H9 (cell line): Measurements from ENCODE around the gene ENPP6. TPM values are rescaled to one million over a fixed set of nuclear protein-coding genes. Genes with fewer than 3 reads are reported as not detected.

Source experiments
- DNase-seq: peaks from one replicate; pipeline ENCODE4 v3.0.0-alpha.2; 2017
- H2AFZ ChIP-seq: one replicate; pipeline ENCODE4 v1.6.1; 2013; ENCODE audit warnings: mild to moderate bottlenecking, low read length, control low read depth, moderate library complexity
- H2AK5ac ChIP-seq: 2 replicates; pipeline ENCODE4 v1.6.1; 2013; ENCODE audit warnings: low read length, control low read depth, mixed read lengths; ENCODE audit not compliant: insufficient read length
- H2BK120ac ChIP-seq: one replicate; pipeline ENCODE4 v1.6.1; 2013; ENCODE audit warnings: low read depth, mild to moderate bottlenecking, low read length, control low read depth, inconsistent platforms; ENCODE audit not compliant: poor library complexity, severe bottlenecking
- H2BK12ac ChIP-seq: 2 replicates; pipeline ENCODE4 v1.6.1; 2013; ENCODE audit warnings: low read length, control low read depth, mixed read lengths, low read depth; ENCODE audit not compliant: insufficient read length
- H2BK15ac ChIP-seq: 2 replicates; pipeline ENCODE4 v1.6.1; 2013; ENCODE audit warnings: low read depth, low read length, control low read depth
- H2BK20ac ChIP-seq: one replicate; pipeline ENCODE4 v1.6.1; 2013; ENCODE audit warnings: low read depth, mild to moderate bottlenecking, low read length, control low read depth, inconsistent platforms; ENCODE audit not compliant: poor library complexity, severe bottlenecking
- H2BK5ac ChIP-seq: 2 replicates; pipeline ENCODE4 v1.6.1; 2013; ENCODE audit warnings: low read length, control low read depth, mixed read lengths; ENCODE audit not compliant: insufficient read length
- H3K14ac ChIP-seq: 2 replicates; pipeline ENCODE4 v1.6.1; 2013; ENCODE audit warnings: low read length, control low read depth; ENCODE audit not compliant: insufficient read depth
- H3K18ac ChIP-seq: 2 replicates; pipeline ENCODE4 v1.6.1; 2013; ENCODE audit warnings: low read depth, mild to moderate bottlenecking, mixed read lengths, low read length, control low read depth; ENCODE audit not compliant: insufficient read length
- H3K23ac ChIP-seq: 2 replicates; pipeline ENCODE4 v1.6.1; 2013; ENCODE audit warnings: low read length, control low read depth, mixed read lengths, low read depth; ENCODE audit not compliant: insufficient read length
- H3K23me2 ChIP-seq: 2 replicates; pipeline ENCODE4 v1.6.1; 2013; ENCODE audit warnings: low read depth, mild to moderate bottlenecking, mixed read lengths, low read length, control low read depth; ENCODE audit not compliant: insufficient read length, poor library complexity, severe bottlenecking
- H3K27ac ChIP-seq: 2 replicates; pipeline ENCODE4 v1.5.1; 2013; ENCODE audit warnings: low read length, control low read depth, mixed read lengths, low read depth; ENCODE audit not compliant: insufficient read length
- H3K27me3 ChIP-seq: 2 replicates; pipeline ENCODE4 v1.6.1; 2013; ENCODE audit warnings: low read length, control low read depth, inconsistent platforms; ENCODE audit not compliant: insufficient read depth
- H3K4ac ChIP-seq: 2 replicates; pipeline ENCODE4 v1.6.1; 2013; ENCODE audit warnings: low read depth, mild to moderate bottlenecking, control low read depth, inconsistent platforms, low read length, moderate library complexity
- H3K4me1 ChIP-seq: 2 replicates; pipeline ENCODE4 v1.6.1; 2013; ENCODE audit warnings: low read length, control low read depth, inconsistent platforms; ENCODE audit not compliant: insufficient read depth
- H3K4me2 ChIP-seq: 2 replicates; pipeline ENCODE4 v1.6.1; 2013; ENCODE audit warnings: low read length, control low read depth, mixed read lengths; ENCODE audit not compliant: insufficient read length, insufficient read depth
- H3K56ac ChIP-seq: 2 replicates; pipeline ENCODE4 v1.6.1; 2013; ENCODE audit warnings: low read depth, mild to moderate bottlenecking, mixed read lengths, low read length, control low read depth; ENCODE audit not compliant: insufficient read length
- H3K79me1 ChIP-seq: 2 replicates; pipeline ENCODE4 v1.6.1; 2013; ENCODE audit warnings: low read depth, mild to moderate bottlenecking, moderate library complexity, low read length, control low read depth, inconsistent platforms; ENCODE audit not compliant: insufficient read depth, poor library complexity, severe bottlenecking
- H3K79me2 ChIP-seq: 2 replicates; pipeline ENCODE4 v1.6.1; 2013; ENCODE audit warnings: low read length, control low read depth, inconsistent platforms; ENCODE audit not compliant: insufficient read depth
- H3K9ac ChIP-seq: 2 replicates; pipeline ENCODE4 v1.6.1; 2013; ENCODE audit warnings: low read length, control low read depth, mixed read lengths; ENCODE audit not compliant: insufficient read length; ENCODE audit errors: extremely low read depth
- H3K9me3 ChIP-seq: one replicate; pipeline ENCODE4 v1.6.1; 2013; ENCODE audit warnings: low read depth, low read length, inconsistent platforms; ENCODE audit not compliant: control insufficient read depth
- H3T11ph ChIP-seq: one replicate; pipeline ENCODE4 v1.6.1; 2013; ENCODE audit warnings: mild to moderate bottlenecking, low read length, control low read depth, inconsistent platforms
- H4K20me1 ChIP-seq: one replicate; pipeline ENCODE4 v1.6.1; 2013; ENCODE audit not compliant: control insufficient read depth, insufficient read length, insufficient read depth
- H4K5ac ChIP-seq: 2 replicates; pipeline ENCODE4 v1.6.1; 2013; ENCODE audit warnings: low read depth, mild to moderate bottlenecking, mixed read lengths, low read length, control low read depth; ENCODE audit not compliant: insufficient read length
- H4K8ac ChIP-seq: replicated peaks from 2 replicates; pipeline ENCODE4 v1.6.1; 2013; ENCODE audit warnings: low read length, control low read depth, mixed read lengths, low read depth; ENCODE audit not compliant: insufficient read length
- H4K91ac ChIP-seq: 2 replicates; pipeline ENCODE4 v1.6.1; 2013; ENCODE audit warnings: low read depth, mild to moderate bottlenecking, moderate library complexity, mixed read lengths, low read length, control low read depth; ENCODE audit not compliant: insufficient read length
- H3K27ac Mint-ChIP-seq, 3 experiments: 2 replicates in 2 of 3; 3 replicates in 1 of 3; pipeline ENCODE4 v1.8.0; 2020 to 2021; ENCODE audit warnings: mixed read lengths in 3 of 3, mild to moderate bottlenecking in 1 of 3, moderate library complexity in 1 of 3
- H3K27me3 Mint-ChIP-seq: 2 replicates; pipeline ENCODE4 v1.8.0; 2021; ENCODE audit warnings: low read depth, mild to moderate bottlenecking, moderate library complexity, mixed read lengths
- H3K36me3 Mint-ChIP-seq, 3 experiments: 2 replicates in 2 of 3; 3 replicates in 1 of 3; pipeline ENCODE4 v1.8.0; 2020 to 2021; ENCODE audit warnings: low read depth in 3 of 3, mixed read lengths in 3 of 3; ENCODE audit not compliant: insufficient read depth in 1 of 3
- H3K4me1 Mint-ChIP-seq, 2 experiments: 2 replicates each; pipeline ENCODE4 v1.8.0; 2020; ENCODE audit warnings: mixed read lengths in 2 of 2
- H3K4me3 Mint-ChIP-seq, 2 experiments: 2 replicates in 1 of 2; 3 replicates in 1 of 2; pipeline ENCODE4 v1.8.0; 2020 to 2021; ENCODE audit warnings: mild to moderate bottlenecking in 2 of 2, mixed read lengths in 2 of 2, moderate library complexity in 1 of 2
- H3K9me3 Mint-ChIP-seq, 2 experiments: 2 replicates in 1 of 2; 3 replicates in 1 of 2; pipeline ENCODE4 v1.8.0; 2020; ENCODE audit warnings: mild to moderate bottlenecking in 2 of 2, mixed read lengths in 2 of 2, moderate library complexity in 1 of 2
- CTCF ChIP-seq: fragments of 200-600 bp; sonication (generic); conservative IDR thresholded peaks from 3 replicates; pipeline ENCODE4 v1.8.0; 2021; ENCODE audit warnings: antibody characterized with exemption, mild to moderate bottlenecking
- WGBS: extraction: QIAGEN DNeasy Blood & Tissue Kit; methylation state at CpG from one replicate; pipeline ENCODE4 v1.1.7; 2013; ENCODE audit warnings: missing lambda C conversion rate, low lambda C conversion rate, mixed read lengths; ENCODE audit not compliant: insufficient read length; ENCODE audit errors: extremely low coverage; 5-methylcytosine and 5-hydroxymethylcytosine counted together
- total RNA-seq: library from RNA; stranded (reverse); gene quantifications from 2 replicates; pipeline ENCODE4 v1.2.1, GENCODE V29; 2021

ENPP6 gene
- total RNA-seq, 1 experiment from 2014 or later: not detected

DNA sequence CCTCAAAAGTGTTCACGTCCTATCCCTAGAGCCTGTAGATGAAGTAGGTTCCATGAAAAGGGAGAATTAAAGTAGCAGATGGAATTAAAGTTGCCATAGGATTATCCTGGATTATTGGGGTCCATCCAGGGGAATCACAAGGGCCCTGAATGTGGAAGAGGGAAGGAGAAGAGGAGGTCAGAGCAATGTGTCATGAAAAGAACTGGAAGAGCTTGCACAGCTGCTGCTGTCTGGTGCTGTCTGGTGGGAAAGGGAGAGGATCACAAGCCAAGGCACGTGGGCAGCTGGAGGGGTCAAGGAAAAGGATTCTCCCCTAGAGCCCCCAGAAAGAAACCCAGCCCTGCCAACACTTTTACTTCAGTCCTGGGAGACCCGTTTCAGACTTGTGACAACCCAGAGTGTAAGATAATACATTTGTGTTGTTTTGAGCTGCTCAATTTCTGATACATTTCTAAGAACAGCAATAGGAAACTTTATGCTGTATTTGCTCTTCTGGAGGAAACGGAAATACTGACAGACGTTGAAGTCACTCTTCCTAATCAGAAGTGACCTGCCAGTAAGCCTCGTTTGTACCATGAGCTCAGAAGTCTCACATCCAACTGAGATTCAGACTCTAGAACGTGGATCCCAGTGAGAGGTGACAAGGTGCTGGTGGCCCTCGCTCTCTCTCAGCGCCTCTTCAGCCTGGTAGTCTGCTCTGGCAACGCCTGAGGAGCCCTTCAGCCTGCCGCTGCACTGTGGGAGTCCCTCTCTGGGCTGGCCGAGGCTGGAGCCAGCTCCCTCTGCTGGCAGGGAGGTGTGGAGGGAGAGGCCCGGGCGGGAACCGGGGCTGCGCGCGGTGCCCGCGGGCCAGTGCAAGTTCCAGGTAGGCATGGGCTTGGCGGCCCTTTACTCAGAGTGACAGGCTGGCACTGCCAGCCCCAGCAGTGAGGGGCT lies 34.7 kb upstream of the ENPP6 start:
- TF ChIP-seq CTCF: no peak
- Histone ChIP-seq H3K4me1 (no peaks in the 10 kb centered on the region), H4K20me1 (no peaks in the 10 kb centered on the region), H3K79me2 (no peaks in the 10 kb centered on the region), H3K27me3 (no peaks in the 10 kb centered on the region), H2AK5ac (no peak overlapping the region), H3K4me2 (no peak overlapping the region), H2BK5ac (no peak overlapping the region), H3K4ac (no peak overlapping the region), H2BK120ac (no peak overlapping the region), H3K27ac (no peak overlapping the region), H2BK15ac (no peak overlapping the region), H2BK12ac (no peak overlapping the region), H4K91ac (no peak overlapping the region), H2BK20ac (no peak overlapping the region), H3K9ac (no peak overlapping the region), H2AFZ (no peak overlapping the region), H3K23me2 (no peaks in the 10 kb centered on the region), H3K56ac (no peak overlapping the region), H3K18ac (no peak overlapping the region), H4K8ac (no peak overlapping the region), H3K14ac (no peak overlapping the region), H4K5ac (no peak overlapping the region), H3K9me3 (peaks cover 10% of the 10 kb centered on the region), H3K23ac (no peak overlapping the region), H3K79me1 (no peaks in the 10 kb centered on the region), H3T11ph (no peak overlapping the region)
- no CpG with 5 or more reads among the region's 21 CpGs for WGBS
- Mint-ChIP-seq H3K9me3 (peaks cover 17 to 22% of the 10 kb centered on the region in 2 experiments), H3K36me3 (peaks cover 2 to 18% (median 4%) of the 10 kb centered on the region in 3 experiments; a peak in 6 of 7 replicates), H3K4me3 (no peak overlapping the region), H3K4me1 (peaks cover 0 to 3% of the 10 kb centered on the region in 2 experiments; a peak in 2 of 4 replicates), H3K27me3 (peaks cover 3% of the 10 kb centered on the region; the same call in 1 of the 2 replicates), H3K27ac (no peak overlapping the region)
- DNase-seq: no peak
